Stimulated activated effector memory CD8-positive, alpha-beta T cell treated with anti-CD3 and anti-CD28 coated beads, Interleukin-12 subunit alpha, Interleukin-12 subunit beta, amount 100 ng/mL, for 72 hours (primary cell): ENCODE measurements around the gene C12orf50.
A peak's percentile ranks its signal among the peaks of the same experiment; 100 is the strongest.
"Not testable (repeated sequence)": the region's sequence is repeated elsewhere in the genome, so short reads cannot be mapped to it uniquely, and the experiment has no call there.

Experiments used
- ATAC-seq: fragments of 150-1000 bp; cut with Tn5 transposase; 2 replicates; pipeline ENCODE4 v1.10.0; 2021
- DNase-seq, 2 donors: peaks; one replicate each; pipeline ENCODE4 v3.0.0; 2021 to 2022; ENCODE audit warnings: low spot score in 2 of 2
- H3K27ac Mint-ChIP-seq: one replicate; pipeline ENCODE4 v1.8.0; 2022; ENCODE audit warnings: mild to moderate bottlenecking, mixed read lengths
- H3K36me3 Mint-ChIP-seq: one replicate; pipeline ENCODE4 v1.8.0; 2022; ENCODE audit warnings: mild to moderate bottlenecking, mixed read lengths
- H3K4me1 Mint-ChIP-seq: one replicate; pipeline ENCODE4 v1.8.0; 2022; ENCODE audit warnings: mixed read lengths
- H3K4me3 Mint-ChIP-seq: one replicate; pipeline ENCODE4 v1.8.0; 2022; ENCODE audit warnings: mild to moderate bottlenecking, mixed read lengths
- H3K9me3 Mint-ChIP-seq: one replicate; pipeline ENCODE4 v1.8.0; 2022; ENCODE audit warnings: mixed read lengths

The C12orf50 gene

GRCh38 chr12:88017964-88018363 lies 11.2 kb downstream of the C12orf50 start:
- Mint-ChIP-seq H3K4me3 (no peak overlapping the region), H3K36me3 (no peaks in the 10 kb centered on the region), H3K4me1 (no peaks in the 10 kb centered on the region), H3K27ac (no peak overlapping the region), H3K9me3 (no peaks in the 10 kb centered on the region)
- DNase-seq (no peak), ATAC-seq (no peak)

GRCh38 chr12:88015825-88016224 lies 13.4 kb downstream of the C12orf50 start:
- ATAC-seq: no peak
- H3K4me1 Mint-ChIP-seq: no peaks in the 10 kb centered on the region
- no peak overlapping the region for H3K4me3 Mint-ChIP-seq
- no peak for DNase-seq
- no peak overlapping the region for H3K27ac Mint-ChIP-seq
- H3K9me3 Mint-ChIP-seq: no peaks in the 10 kb centered on the region
- H3K36me3 Mint-ChIP-seq: no peaks in the 10 kb centered on the region

- no peak for ATAC-seq
- Mint-ChIP-seq H3K27ac (no peak overlapping the region), H3K4me3 (no peak overlapping the region), H3K4me1 (no peaks in the 10 kb centered on the region), H3K9me3 (no peaks in the 10 kb centered on the region), H3K36me3 (no peaks in the 10 kb centered on the region)
- DNase-seq: no peak
Measured at GRCh38 chr12:88011755-88012154, 17.4 kb downstream of the C12orf50 start.

GRCh38 chr12:88006351-88006750 lies 22.9 kb downstream of the C12orf50 start:
- H3K9me3 Mint-ChIP-seq: no peaks in the 10 kb centered on the region
- H3K4me3 Mint-ChIP-seq: no peak overlapping the region
- no peaks in the 10 kb centered on the region for H3K4me1 Mint-ChIP-seq
- no peak overlapping the region for H3K27ac Mint-ChIP-seq
- no peaks in the 10 kb centered on the region for H3K36me3 Mint-ChIP-seq
- DNase-seq: no peak
- ATAC-seq: no peak

GRCh38 chr12:88001327-88001726 lies 27.9 kb downstream of the C12orf50 start:
- no peak overlapping the region for H3K27ac Mint-ChIP-seq
- no peak for DNase-seq
- no peak overlapping the region for H3K4me3 Mint-ChIP-seq
- H3K9me3 Mint-ChIP-seq: no peaks in the 10 kb centered on the region
- H3K36me3 Mint-ChIP-seq: no peaks in the 10 kb centered on the region
- ATAC-seq: no peak
- H3K4me1 Mint-ChIP-seq: no peaks in the 10 kb centered on the region

GRCh38 chr12:87995581-87996178 lies 33.5 kb downstream of the C12orf50 start:
- Mint-ChIP-seq H3K4me3 (no peak overlapping the region), H3K4me1 (no peaks in the 10 kb centered on the region), H3K9me3 (no peaks in the 10 kb centered on the region), H3K36me3 (no peaks in the 10 kb centered on the region), H3K27ac (no peak overlapping the region)
- DNase-seq: no peak
- ATAC-seq: peak; percentile 74

GRCh38 chr12:87991483-87991882 lies 37.7 kb downstream of the C12orf50 start:
- H3K4me3 Mint-ChIP-seq: no peak overlapping the region
- H3K27ac Mint-ChIP-seq: no peak overlapping the region
- ATAC-seq (no peak), DNase-seq (no peak)
- no peaks in the 10 kb centered on the region for H3K4me1 Mint-ChIP-seq
- H3K36me3 Mint-ChIP-seq: no peaks in the 10 kb centered on the region
- no peaks in the 10 kb centered on the region for H3K9me3 Mint-ChIP-seq

- Mint-ChIP-seq H3K27ac (no peak overlapping the region), H3K4me1 (no peaks in the 10 kb centered on the region), H3K36me3 (no peaks in the 10 kb centered on the region), H3K9me3 (no peaks in the 10 kb centered on the region), H3K4me3 (no peak overlapping the region)
- no peak for DNase-seq
- no peak for ATAC-seq
Measured at GRCh38 chr12:87988534-87988933, 40.7 kb downstream of the C12orf50 start.

GRCh38 chr12:87985069-87985675 lies 44.0 kb downstream of the C12orf50 start:
- Mint-ChIP-seq H3K4me1 (no peaks in the 10 kb centered on the region), H3K4me3 (no peak overlapping the region), H3K9me3 (no peaks in the 10 kb centered on the region), H3K36me3 (no peaks in the 10 kb centered on the region), H3K27ac (no peak overlapping the region)
- ATAC-seq (no peak), DNase-seq (no peak)

GRCh38 chr12:87982208-87982607 lies 47.0 kb downstream of the C12orf50 start:
- no peak for DNase-seq
- Mint-ChIP-seq H3K9me3 (no peaks in the 10 kb centered on the region), H3K4me1 (no peaks in the 10 kb centered on the region), H3K36me3 (no peaks in the 10 kb centered on the region), H3K4me3 (no peak overlapping the region), H3K27ac (no peak overlapping the region)
- no peak for ATAC-seq

- DNase-seq (no peak), ATAC-seq (no peak)
- no peaks in the 10 kb centered on the region for H3K9me3 Mint-ChIP-seq
- H3K27ac Mint-ChIP-seq: no peak overlapping the region
- H3K4me3 Mint-ChIP-seq: no peak overlapping the region
- H3K4me1 Mint-ChIP-seq: no peaks in the 10 kb centered on the region
- H3K36me3 Mint-ChIP-seq: no peaks in the 10 kb centered on the region
Measured at GRCh38 chr12:87981495-87981894, 47.7 kb downstream of the C12orf50 start.

- no peak overlapping the region for H3K4me3 Mint-ChIP-seq
- ATAC-seq: no peak
- no peak for DNase-seq
Measured at GRCh38 chr12:87975879-87976278, 53.3 kb downstream of the C12orf50 start.

GRCh38 chr12:87967871-87968270 lies 61.3 kb downstream of the C12orf50 start:
- ATAC-seq (no peak), DNase-seq (no peak)
- no peak overlapping the region for H3K27ac Mint-ChIP-seq
- peaks cover 4% of the 10 kb centered on the region for H3K9me3 Mint-ChIP-seq
- no peaks in the 10 kb centered on the region for H3K36me3 Mint-ChIP-seq
- H3K4me3 Mint-ChIP-seq: no peak overlapping the region
- H3K4me1 Mint-ChIP-seq: no peaks in the 10 kb centered on the region

More at GRCh38 chr12:87975879-87976278, 53.3 kb downstream of the C12orf50 start:
- H3K4me1 Mint-ChIP-seq: no peaks in the 10 kb centered on the region
- peaks cover 5% of the 10 kb centered on the region for H3K9me3 Mint-ChIP-seq
- H3K27ac Mint-ChIP-seq: no peak overlapping the region
- H3K36me3 Mint-ChIP-seq: no peaks in the 10 kb centered on the region

GRCh38 chr12:87960566-87960965 lies 68.6 kb downstream of the C12orf50 start:
- H3K36me3 Mint-ChIP-seq: no peaks in the 10 kb centered on the region
- H3K9me3 Mint-ChIP-seq: no peaks in the 10 kb centered on the region
- no peak overlapping the region for H3K4me3 Mint-ChIP-seq
- no peak for DNase-seq
- no peak for ATAC-seq
- H3K27ac Mint-ChIP-seq: no peak overlapping the region
- H3K4me1 Mint-ChIP-seq: no peaks in the 10 kb centered on the region

GRCh38 chr12:87954028-87954427 lies 75.2 kb downstream of the C12orf50 start:
- not testable (repeated sequence) for ATAC-seq, H3K36me3 Mint-ChIP-seq, H3K4me3 Mint-ChIP-seq

GRCh38 chr12:87953256-87953860 lies 75.8 kb downstream of the C12orf50 start:
- Mint-ChIP-seq H3K4me3 (no peak overlapping the region), H3K9me3 (no peaks in the 10 kb centered on the region), H3K4me1 (no peaks in the 10 kb centered on the region), H3K36me3 (no peaks in the 10 kb centered on the region), H3K27ac (no peak overlapping the region)
- no peak for DNase-seq
- ATAC-seq: no peak

More at GRCh38 chr12:87954028-87954427, 75.2 kb downstream of the C12orf50 start:
- DNase-seq, H3K27ac Mint-ChIP-seq, H3K4me1 Mint-ChIP-seq, H3K9me3 Mint-ChIP-seq: not testable (repeated sequence)
